IPS DF 19.7 (cell line): ENCODE data around the gene ACAA1.

Experiments
- DNase-seq: peaks from one replicate; pipeline ENCODE4 v3.0.0-alpha.2; 2013; ENCODE audit warnings: low read depth, low spot score

ACAA1 gene

DNA sequence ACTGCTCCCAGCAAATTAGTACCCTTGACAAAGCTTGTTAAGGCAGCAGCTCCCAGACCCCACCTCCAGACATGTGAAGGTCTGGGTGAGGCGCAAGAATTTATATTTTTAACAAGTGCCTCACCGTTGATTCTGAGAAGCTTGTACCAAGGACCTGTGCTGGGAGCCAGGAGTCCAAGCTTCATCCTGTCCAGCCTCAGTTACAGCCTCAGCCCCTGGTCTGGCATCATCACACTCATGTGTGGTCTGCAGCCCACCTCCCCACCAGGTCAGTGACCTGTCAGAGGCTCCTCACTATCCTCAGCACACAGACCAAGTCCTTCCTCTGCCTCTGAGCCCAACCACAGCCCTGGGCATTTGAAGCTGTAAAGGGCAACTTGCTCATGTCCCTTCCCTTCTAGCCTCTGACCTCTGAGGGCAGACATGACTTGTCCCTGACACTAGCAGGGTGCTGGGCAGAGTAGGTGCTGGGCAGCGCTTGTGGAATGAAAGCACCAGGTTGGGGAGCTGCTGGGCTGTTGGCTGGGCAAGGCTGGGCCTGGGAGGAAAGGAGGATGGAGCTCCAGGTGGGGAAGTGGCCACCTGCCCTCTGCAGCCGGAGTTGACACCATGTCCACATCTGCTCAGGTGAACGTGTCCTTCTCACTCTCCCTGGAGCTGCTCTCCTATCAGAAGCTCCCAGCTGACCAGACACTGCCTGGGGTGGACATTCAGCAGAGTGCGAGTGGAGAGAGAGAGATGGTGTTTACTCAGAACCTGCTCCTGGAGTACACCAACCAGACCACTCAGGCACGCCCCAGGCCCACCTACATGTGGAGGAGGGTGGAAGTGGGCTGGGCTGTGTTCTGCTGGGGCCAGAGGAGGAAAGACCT lies 16.9 kb downstream of the ACAA1 start:
- no peak for DNase-seq

DNA sequence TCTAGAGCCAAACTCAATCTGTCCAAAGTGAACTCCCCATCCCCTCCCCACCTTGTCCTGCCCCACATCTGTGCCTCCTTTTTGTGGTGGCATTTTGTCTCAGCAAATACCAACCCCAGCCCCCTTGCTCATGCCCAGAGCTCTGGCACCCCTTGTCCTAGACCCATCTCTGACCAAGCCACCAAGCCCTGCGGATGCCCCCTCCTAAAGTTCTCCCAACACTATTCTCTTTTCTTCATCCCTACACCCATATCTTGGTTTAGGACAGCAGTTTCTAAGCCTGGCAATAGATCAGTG lies 17.7 kb downstream of the ACAA1 start:
- DNase-seq, result no peak

DNA sequence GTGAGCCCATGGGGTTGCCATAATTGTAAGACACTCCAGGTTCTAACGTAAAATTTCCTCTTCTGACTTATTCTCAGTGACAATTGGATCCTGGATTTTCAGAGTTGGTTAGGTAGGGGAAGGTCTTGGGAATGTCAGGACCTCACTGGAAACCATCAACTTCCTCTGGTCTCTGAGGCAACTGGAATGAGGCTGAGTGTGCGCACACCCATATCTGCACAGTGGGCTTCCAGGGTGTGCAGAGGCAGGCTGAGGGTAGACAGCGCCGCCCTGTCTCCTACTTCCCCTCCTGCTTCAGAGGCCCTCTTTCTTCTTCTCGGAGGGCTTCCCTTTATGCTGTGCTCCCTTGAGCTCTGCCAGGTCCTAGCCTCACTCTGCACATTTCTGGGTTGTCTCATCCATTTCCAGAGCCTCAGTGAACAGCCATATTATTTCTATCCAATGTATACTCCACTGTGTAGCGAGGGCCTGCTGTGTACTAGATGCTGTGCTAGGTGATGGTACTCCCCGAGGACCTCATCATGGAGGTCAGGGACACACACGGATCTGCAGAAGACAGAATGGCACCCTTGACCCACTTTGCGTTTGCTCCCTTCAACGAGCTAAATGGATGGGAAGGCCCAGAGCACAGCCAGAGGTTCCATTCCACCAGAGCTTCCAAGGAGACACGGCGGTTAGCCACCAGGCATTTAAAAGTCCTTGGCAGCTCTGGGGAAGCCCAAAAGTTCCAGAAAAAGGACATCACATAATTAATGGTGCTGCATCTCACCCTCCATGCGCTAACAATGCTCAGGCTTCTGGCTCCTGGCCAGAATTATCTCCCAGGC lies 18.3 kb downstream of the ACAA1 start:
- no peak for DNase-seq

- no peak for DNase-seq
Measured at GRCh38 chr3:38117748-38118420, 19.0 kb downstream of the ACAA1 start.

DNA sequence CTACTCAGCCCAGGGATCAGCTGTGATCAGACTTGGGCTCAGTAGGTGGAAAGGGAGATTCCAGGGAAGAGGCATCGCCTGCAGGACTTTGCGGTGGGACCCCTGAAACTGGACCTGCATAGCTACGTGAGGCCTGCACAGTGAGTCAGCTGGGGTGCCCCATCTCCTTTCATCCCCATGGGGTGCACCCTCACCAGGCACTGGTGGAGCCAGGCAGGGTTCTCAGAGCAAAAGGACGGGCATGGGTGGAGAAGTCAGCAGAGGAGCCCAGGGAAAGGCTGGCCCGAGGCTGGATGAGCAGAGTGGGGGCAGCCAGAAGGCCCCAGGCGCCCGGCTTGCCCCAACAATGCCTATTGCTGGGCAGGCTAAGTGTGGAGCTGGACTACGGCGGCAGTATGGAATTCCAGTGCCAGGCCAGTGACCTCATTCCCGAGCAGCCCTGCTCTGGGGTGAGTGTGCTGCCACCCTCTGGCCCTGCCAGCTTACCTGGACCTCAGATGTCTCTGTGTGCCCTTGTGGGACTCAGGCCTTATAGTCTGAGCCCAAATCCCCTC lies 19.7 kb downstream of the ACAA1 start:
- DNase-seq, result no peak

DNA sequence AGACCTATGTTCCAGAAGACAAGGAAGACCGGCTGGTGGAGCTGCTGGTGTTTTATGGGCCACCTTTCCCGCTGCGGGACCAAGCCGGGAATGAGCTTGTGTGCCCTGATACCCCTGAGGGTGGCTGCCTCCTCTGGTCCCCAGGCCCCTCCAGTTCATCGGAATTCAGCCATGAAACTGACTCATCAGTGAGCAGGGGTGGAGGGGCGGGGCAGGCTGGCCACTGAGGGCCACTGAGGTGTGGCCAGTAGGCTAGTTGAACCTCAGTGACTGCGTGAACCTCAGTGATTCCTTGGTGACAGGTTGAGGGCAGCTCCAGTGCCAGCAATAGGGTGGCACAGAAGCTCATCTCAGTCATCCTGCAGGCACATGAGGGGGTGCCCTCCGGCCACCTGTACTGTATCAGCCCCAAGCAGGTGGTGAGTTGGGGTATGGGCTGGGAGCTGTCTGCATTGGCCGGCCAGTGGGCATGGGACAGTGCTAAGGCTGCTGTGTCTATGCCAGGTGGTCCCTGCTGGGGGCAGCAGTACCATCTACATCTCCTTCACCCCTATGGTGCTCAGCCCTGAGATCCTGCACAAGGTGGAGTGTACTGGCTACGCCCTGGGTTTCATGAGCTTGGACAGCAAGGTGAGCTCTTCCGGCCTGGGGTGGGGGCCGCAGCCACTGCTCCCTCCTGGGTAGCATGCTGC lies 20.3 kb downstream of the ACAA1 start:
- DNase-seq, result no peak

DNA sequence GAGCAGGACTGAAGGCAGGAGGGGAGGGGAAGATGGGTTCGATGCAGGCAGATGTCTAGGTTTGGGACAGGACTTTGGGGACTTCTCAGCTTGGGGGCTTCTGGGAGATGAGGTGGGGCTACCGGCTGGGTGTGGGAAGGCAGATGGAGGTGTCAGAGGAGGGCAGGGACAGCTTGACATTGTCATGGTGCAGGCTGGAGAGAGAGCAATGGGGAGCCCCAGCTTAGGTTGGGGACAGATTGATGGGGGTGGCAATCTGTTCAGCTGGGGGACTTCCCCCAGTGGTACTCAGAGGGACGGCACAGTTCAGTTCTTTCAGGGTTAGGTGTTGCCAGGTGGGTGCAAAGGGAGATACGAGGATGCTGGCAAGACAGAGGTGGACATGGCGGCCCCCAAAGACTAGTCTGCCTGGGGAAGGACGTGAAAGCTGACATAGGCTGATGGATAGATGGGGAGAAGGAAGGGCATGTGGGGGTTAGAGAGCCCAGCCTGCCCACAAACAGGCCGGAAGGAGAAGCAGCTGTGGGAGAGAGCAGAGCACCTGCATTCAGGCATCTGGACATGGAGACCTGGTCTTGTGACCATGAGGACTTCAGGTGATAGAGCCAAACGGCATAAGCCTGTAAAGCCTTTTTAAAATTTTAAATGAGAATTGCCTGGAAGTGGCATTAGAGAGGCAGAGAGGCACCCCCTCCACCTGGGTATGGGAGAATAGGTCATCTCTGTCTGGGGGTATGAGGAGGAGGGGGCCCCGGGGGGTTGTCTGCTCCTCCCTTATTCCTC lies 21.1 kb downstream of the ACAA1 start:
- DNase-seq, result no peak

GRCh38 chr3:38114875-38115644 lies 21.9 kb downstream of the ACAA1 start:
- no peak for DNase-seq

DNA sequence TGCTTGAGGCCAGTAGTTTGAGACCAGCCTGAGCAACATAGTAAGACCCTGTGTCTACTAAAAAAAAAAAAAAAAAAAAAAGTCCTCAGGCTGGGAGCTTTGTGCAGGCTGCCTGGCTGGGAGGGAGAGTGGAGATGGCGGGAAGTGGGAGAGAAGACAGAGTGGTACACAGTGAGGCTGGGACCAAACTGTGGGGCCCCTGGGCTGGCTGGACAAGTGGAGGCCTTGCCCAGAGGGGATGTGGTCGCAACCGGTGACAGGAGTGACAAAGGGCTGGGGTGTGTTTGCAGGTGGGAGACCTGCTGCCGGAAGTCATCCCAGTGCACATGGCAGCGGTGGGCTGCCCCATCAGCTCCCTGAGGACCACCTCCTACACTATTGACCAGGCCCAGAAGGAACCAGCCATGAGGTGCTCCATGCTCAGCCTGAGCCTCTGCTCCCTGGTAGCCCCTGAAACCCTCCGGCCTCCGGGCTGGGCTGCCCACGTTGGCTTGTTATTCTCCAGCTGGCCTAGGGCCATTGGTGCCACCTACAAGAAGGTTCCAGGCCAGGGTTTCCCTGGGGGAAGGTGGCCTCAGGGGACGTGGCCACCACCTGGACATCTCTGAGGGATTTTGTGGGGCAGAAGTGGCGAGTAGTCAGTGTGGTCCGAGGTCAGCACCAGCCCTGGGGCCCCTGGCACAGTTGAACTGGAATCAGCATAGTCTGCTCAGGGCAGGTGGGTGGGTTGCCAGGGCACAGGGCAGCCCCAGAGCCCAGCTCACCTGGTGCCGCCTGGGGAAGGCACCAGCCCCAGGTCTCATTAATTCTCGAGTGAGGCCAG lies 22.7 kb downstream of the ACAA1 start:
- DNase-seq, result no peak

GRCh38 chr3:38112378-38112761 lies 24.6 kb downstream of the ACAA1 start:
- no peak for DNase-seq

DNA sequence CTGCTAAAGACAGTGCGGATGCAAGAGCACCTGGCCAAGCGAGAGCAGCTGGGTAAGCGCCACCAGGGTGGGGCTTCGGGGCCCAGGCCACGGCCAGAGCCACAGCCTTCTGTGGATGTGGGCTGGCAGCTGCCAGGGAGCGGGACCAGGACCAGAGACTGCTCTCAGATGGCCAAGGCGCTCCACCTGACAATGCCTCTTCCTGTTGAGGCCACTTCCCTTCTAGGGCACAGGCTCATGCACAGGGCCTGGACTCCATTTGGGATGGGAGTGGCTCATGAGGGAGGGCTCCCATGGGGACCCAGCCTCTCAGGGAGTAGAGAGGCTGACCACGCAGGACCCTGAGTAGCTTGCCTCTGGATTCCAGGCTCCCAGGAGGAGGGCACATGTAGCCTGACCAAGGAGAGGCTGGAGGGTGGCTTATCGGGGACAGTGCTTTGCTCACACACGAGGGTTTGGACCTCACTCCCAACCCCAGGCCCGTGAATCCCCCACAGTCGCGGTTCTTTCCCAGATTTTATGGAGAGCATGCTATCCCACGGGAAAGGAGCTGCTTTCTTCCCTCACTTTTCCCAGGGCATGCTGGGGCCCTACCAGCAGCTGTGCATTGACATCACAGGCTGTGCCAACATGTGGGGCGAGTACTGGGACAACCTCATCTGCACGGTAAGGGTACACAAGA lies 25.1 kb downstream of the ACAA1 start:
- DNase-seq, result no peak

- DNase-seq, result no peak
Measured at GRCh38 chr3:38111201-38111600, 25.7 kb downstream of the ACAA1 start.

GRCh38 chr3:38110314-38111050 lies 26.4 kb downstream of the ACAA1 start:
- no peak for DNase-seq

- no peak for DNase-seq
Measured at GRCh38 chr3:38109580-38110313, 27.2 kb downstream of the ACAA1 start.

DNA sequence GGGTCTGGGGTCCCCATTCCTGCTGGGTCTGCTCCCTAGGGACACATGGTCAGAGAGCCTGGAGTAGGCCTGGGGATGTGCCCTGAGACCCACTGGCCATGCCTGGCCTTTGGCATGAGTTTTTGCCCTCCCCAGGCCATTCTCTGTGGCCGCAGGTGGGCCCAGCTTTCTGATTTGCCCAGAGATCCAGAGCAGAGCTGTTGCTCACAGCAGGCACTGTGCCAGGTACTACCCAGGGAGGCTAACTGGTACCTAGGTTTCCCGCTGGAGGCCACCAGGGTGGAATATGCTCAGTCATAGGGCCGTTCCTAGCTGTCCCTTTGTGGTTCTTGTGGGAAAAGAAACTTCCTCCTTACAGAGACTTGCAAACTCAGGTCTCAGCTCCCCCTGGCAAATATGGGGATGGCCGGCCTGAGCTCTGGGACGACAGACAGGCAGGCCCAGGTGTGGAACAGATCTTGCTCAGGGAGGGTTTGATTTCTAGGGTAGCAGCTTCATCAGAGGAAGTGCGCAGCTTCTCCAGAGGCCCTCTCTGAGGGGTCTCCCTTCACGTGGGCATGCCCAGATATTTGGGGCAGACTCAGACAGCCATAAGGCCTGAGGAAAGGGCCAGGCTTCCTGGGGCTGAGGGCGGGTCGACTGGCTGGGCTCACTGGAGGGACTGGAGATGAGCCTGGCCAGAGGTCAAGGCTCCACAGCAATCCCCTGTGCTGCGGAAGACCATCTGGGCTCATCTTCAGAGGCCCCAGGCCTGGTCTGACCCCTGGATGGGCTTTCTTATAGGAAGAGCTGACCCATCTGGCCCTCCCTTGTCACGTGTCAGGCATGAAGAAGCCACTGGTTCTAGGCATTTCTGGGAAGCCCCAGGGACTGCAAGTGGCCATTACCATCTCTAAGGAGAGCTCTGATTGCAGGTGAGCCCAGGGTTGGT lies 28.0 kb downstream of the ACAA1 start:
- no peak for DNase-seq
